Lower leg skin (tissue), 4 donors: ENCODE results near the gene WBP2NL. TPM values are rescaled to one million over a fixed set of nuclear protein-coding genes. Genes with fewer than 3 reads are reported as not detected.

Experiments
- DNase-seq, 2 donors: peaks; one replicate each; pipeline ENCODE4 v3.0.0-alpha.2; 2019; ENCODE audit warnings: low spot score in 2 of 2
- H3K4me3 ChIP-seq: fragments of 200-600 bp; sonication (generic); 2 replicates; pipeline ENCODE4 v1.5.1; 2017; ENCODE audit warnings: mild to moderate bottlenecking, low read depth; ENCODE audit not compliant: poor library complexity, severe bottlenecking
- CTCF ChIP-seq, 3 donors: fragments of 450-650 bp; IDR thresholded peaks; one replicate each; pipeline ENCODE4 v1.5.1; 2016; ENCODE audit warnings: antibody characterized with exemption in 3 of 3, mild to moderate bottlenecking in 3 of 3, moderate library complexity in 2 of 3
- POLR2A ChIP-seq, 2 donors: fragments of 450-650 bp; IDR thresholded peaks; one replicate each; pipeline ENCODE4 v1.6.1; 2016 to 2017; ENCODE audit warnings: antibody characterized with exemption in 2 of 2, mild to moderate bottlenecking in 1 of 2, moderate library complexity in 1 of 2
- WGBS, 2 donors: methylation state at CpG; one replicate each; pipeline ENCODE4 v1.1.5; 2018; 5-methylcytosine and 5-hydroxymethylcytosine counted together
- intact Hi-C: fragments of 100-400 bp; cut with DNase I; formaldehyde crosslinking; loops from one replicate; pipeline ENCODE4 v1.15.0; 2023; ENCODE audit warnings: low total_unique reads
- total RNA-seq, 4 donors: library from RNA; depleted of rRNA; stranded (reverse); fragments of >200 nt; gene quantifications; one replicate each; pipeline ENCODE4 v1.1.0, GENCODE V29; 2016

The WBP2NL gene
- total RNA-seq, 4 donors from 2014 or later = 1.4 to 2.0 (median 1.8) TPM

- H3K4me3 ChIP-seq = no peak overlapping the region
- intact Hi-C loops = no loop called here
- TF ChIP-seq POLR2A (IDR thresholded peaks at IDR 0.05) = no peak
- TF ChIP-seq CTCF (IDR thresholded peaks at IDR 0.05) = no peak
- DNase-seq = no peak
Measured at GRCh38 chr22:42041784-42042183, 43.2 kb downstream of the WBP2NL start.

DNA sequence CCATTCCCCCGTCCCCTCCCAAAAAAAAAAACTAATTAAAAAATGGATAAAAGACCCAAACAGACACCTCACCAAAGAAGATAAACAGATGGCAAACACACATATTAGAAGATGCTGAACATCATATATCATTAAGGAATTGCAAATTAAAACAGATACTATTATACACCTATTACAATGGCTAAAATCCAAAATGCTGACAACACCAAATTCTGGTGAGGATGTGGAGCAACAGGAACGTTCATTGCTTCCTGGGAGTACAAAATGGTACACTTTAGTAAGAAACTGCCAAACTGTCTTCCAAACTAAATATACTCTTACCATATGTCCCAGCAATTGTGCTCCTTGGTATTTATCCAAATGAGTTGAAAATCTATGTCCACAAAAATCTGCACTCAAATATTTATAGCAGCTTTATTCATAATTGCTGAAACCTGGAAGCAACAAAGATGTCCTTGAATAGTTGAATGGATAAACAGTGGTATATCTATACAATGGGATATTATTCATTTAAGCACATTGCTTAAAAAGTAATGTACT lies 52.1 kb downstream of the WBP2NL start:
- H3K4me3 ChIP-seq = no peak overlapping the region
- TF ChIP-seq CTCF (IDR thresholded peaks at IDR 0.05) = no peak
- TF ChIP-seq POLR2A (IDR thresholded peaks at IDR 0.05) = no peak
- intact Hi-C loops = no loop called here
- no peak for DNase-seq
- WGBS, 2 donors = 60 to 87% methylated on average over 2 of the region's 2 CpGs

GRCh38 chr22:42052765-42053164 lies 54.2 kb downstream of the WBP2NL start:
- TF ChIP-seq POLR2A (IDR thresholded peaks at IDR 0.05) = no peak
- no peak for TF ChIP-seq CTCF (IDR thresholded peaks at IDR 0.05)
- WGBS, 2 donors = 77 to 87% methylated on average over 3 of the region's 3 CpGs

GRCh38 chr22:42056757-42057511 lies 58.3 kb downstream of the WBP2NL start:
- no peak overlapping the region for H3K4me3 ChIP-seq
- intact Hi-C loops = no loop called here
- no peak for TF ChIP-seq POLR2A (IDR thresholded peaks at IDR 0.05)
- TF ChIP-seq CTCF (IDR thresholded peaks at IDR 0.05) = no peak
- DNase-seq = no peak
- 93 to 95% methylated on average over 1 of the region's 1 CpG for WGBS, 2 donors

More at GRCh38 chr22:42052765-42053164, 54.2 kb downstream of the WBP2NL start:
- no peak for DNase-seq
- intact Hi-C loops = no loop called here
- H3K4me3 ChIP-seq = no peak overlapping the region

DNA sequence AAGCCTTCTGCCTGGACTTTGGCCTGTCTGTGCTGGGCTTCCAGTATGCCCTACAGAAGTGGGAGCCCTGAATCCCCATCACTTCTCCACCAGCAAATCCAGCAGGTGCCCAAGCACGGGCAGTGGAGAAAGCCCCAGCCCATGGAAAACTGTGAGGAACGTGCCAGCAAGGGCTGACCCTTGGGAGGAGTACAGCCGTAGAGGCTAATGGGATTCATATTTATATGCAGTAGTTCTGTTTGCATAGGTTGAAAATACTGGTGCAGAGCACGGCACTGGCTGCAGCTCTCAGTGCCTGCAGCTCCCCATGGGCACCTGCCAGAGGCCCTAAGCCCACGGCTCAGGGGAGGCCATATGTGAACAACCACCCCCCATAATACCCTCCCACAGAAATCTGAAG lies 61.9 kb downstream of the WBP2NL start:
- 91 to 100% methylated on average over 5 of the region's 5 CpGs for WGBS, 2 donors
- no peak for TF ChIP-seq CTCF (IDR thresholded peaks at IDR 0.05)
- peak in 1 of 2 donors; percentile 49 for DNase-seq
- intact Hi-C loops = no loop called here
- no peak overlapping the region for H3K4me3 ChIP-seq
